Gastrocnemius medialis (tissue), 4 donors: ENCODE measurements around the gene TBXT. TPM values are rescaled to one million over a fixed set of nuclear protein-coding genes. Genes with fewer than 3 reads are reported as not detected.
"Not testable (repeated sequence)": the region's sequence is repeated elsewhere in the genome, so short reads cannot be mapped to it uniquely, and the experiment has no call there.

Experiments
- ATAC-seq, 2 donors: fragments of 150-250 bp; one replicate each; pipeline ENCODE4 v1.9.1; 2016
- DNase-seq, 2 donors: peaks; one replicate each; pipeline ENCODE4 v3.0.0-alpha.2; 2019
- H3K27ac ChIP-seq, 4 donors: fragments of 200-600 bp; sonication (generic); 1 replicate in 1 of 4; 2 replicates in 3 of 4; pipeline ENCODE4 v1.5.1; 2016 to 2018; ENCODE audit warnings: mild to moderate bottlenecking in 2 of 4, moderate library complexity in 1 of 4
- H3K27me3 ChIP-seq, 3 donors: fragments of 200-600 bp; sonication (generic) in 2 of 3; 1 replicate in 1 of 3; 2 replicates in 2 of 3; pipeline versions ENCODE4 v1.5.1 to v1.6.0; 2016 to 2019; ENCODE audit warnings: mild to moderate bottlenecking in 1 of 3, moderate library complexity in 1 of 3
- H3K36me3 ChIP-seq, 2 donors: fragments of 200-600 bp; sonication (generic) in 1 of 2; one replicate each; pipeline ENCODE4 v1.5.1; 2017 to 2018
- H3K4me1 ChIP-seq, 2 donors: fragments of 200-600 bp; sonication (generic) in 1 of 2; one replicate each; pipeline ENCODE4 v1.5.1; 2016 to 2017; ENCODE audit warnings: mild to moderate bottlenecking in 2 of 2
- H3K4me3 ChIP-seq, 4 donors: fragments of 200-600 bp; sonication (generic) in 3 of 4; 1 replicate in 1 of 4; 2 replicates in 3 of 4; pipeline ENCODE4 v1.5.1; 2016 to 2019; ENCODE audit warnings: mild to moderate bottlenecking in 2 of 4
- H3K9me3 ChIP-seq, 3 donors: fragments of 200-600 bp; sonication (generic) in 2 of 3; 1 replicate in 1 of 3; 2 replicates in 2 of 3; pipeline ENCODE4 v1.5.1; 2016 to 2019
- CTCF ChIP-seq, 5 experiments: fragments of 450-650 bp in 3 of 5; fragments of 200-600 bp in 2 of 5; sonication (generic) in 2 of 5; IDR thresholded peaks in 4 of 5; conservative IDR thresholded peaks in 1 of 5; 1 replicate in 4 of 5; 2 replicates in 1 of 5; pipeline ENCODE4 v1.5.1; 2016 to 2019; ENCODE audit warnings: antibody characterized with exemption in 5 of 5, mild to moderate bottlenecking in 3 of 5, moderate library complexity in 3 of 5
- POLR2A ChIP-seq, 2 donors: fragments of 450-650 bp; IDR thresholded peaks; one replicate each; pipeline ENCODE4 v1.6.1; 2017; ENCODE audit warnings: antibody characterized with exemption in 2 of 2, mild to moderate bottlenecking in 2 of 2, moderate library complexity in 2 of 2
- in situ Hi-C, 4 donors: fragments of 200-750 bp; cut with MboI; loops; one replicate each; pipeline versions ENCODE4 v1.15.0 to v1.8.0; 2017; ENCODE audit warnings: low sequenced_read_pairs in 4 of 4
- intact Hi-C: fragments of 100-400 bp; cut with DNase I; formaldehyde crosslinking; loops from one replicate; pipeline ENCODE4 v1.15.1; 2023; ENCODE audit warnings: low total_unique reads
- total RNA-seq, 4 donors: library from RNA; depleted of rRNA; stranded (reverse); fragments of >200 nt; gene quantifications; one replicate each; pipeline versions ENCODE4 v1.1.0 to v1.2.3, GENCODE V29; 2016

Gene TBXT
- total RNA-seq, 4 donors from 2014 or later: not detected

- intact Hi-C loops (no loop called here), in situ Hi-C loops (no loop called here)
- no peak for TF ChIP-seq CTCF (IDR thresholded peaks at IDR 0.05 in 4 of 5, conservative IDR thresholded peaks at IDR 0.05 in 1 of 5)
- ATAC-seq (no peak), DNase-seq (no peak)
- Histone ChIP-seq H3K4me3 (no peak overlapping the region), H3K4me1 (no peaks in the 10 kb centered on the region), H3K36me3 (no peaks in the 10 kb centered on the region), H3K9me3 (no peaks in the 10 kb centered on the region), H3K27me3 (no peaks in the 10 kb centered on the region), H3K27ac (no peak overlapping the region)
These were observed 24.6 kb downstream of the TBXT start for GRCh38 chr6:166143011-166143410.

DNA sequence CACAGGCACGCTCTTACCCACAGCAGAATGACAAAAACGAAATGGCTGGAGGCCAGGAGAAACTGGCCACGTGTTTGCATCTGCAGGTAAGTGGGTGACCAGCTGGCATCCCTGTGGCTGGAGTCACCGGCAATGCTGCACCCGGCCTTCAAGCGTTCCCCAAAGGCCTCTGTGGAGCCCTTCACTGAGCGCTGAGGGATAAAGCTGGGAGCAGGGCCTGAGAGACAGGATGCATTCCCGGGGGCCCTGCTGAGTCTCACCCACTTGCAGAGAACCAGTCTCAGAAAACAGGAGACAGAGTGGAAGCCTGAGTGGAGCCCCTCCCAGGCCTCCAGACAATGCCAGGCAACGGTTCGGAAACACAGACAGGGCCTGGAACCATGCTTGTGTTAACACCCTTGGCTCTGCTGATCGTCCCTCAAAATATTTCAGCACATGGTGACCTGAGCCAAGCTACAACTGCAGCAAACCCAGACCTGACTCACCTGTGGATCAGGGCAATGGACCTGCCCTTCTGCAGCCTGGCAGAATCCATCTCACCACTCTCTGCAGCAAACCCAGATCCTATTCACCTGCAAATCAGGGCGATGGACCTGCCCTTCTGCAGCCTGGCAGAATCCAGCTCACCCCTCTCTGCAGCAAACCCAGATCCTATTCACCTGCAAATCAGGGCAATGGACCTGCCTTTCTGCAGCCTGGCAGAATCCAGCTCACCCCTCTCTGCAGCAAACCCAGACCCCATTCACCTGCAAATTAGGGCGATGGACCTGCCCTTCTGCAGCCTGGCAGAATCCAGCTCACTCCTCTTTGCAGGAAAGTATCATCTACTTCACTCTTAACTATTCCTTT is 39.8 kb downstream of the TBXT start:
- TF ChIP-seq POLR2A (IDR thresholded peaks at IDR 0.05) (no peak), CTCF (IDR thresholded peaks at IDR 0.05 in 4 of 5, conservative IDR thresholded peaks at IDR 0.05 in 1 of 5) (no peak)
- Histone ChIP-seq H3K4me3 (no peak overlapping the region), H3K27me3 (peaks cover 0 to 4% (median 0%) of the 10 kb centered on the region in 3 donors), H3K9me3 (no peaks in the 10 kb centered on the region), H3K36me3 (no peaks in the 10 kb centered on the region), H3K27ac (no peak overlapping the region), H3K4me1 (no peaks in the 10 kb centered on the region)
- DNase-seq: no peak
- ATAC-seq: no peak
- in situ Hi-C loops (no loop called here), intact Hi-C loops (no loop called here)

GRCh38 chr6:166123115-166123514 is 44.5 kb downstream of the TBXT start:
- in situ Hi-C loops: loop anchor here in 1 of 4 donors (25.0 kb wide), 1 partner anchor 686 kb away; no protein-coding TSS in a partner anchor
- H3K4me3 ChIP-seq, DNase-seq, H3K36me3 ChIP-seq, ATAC-seq, H3K27me3 ChIP-seq, intact Hi-C loops, H3K27ac ChIP-seq, H3K4me1 ChIP-seq, H3K9me3 ChIP-seq: not testable (repeated sequence)

DNA sequence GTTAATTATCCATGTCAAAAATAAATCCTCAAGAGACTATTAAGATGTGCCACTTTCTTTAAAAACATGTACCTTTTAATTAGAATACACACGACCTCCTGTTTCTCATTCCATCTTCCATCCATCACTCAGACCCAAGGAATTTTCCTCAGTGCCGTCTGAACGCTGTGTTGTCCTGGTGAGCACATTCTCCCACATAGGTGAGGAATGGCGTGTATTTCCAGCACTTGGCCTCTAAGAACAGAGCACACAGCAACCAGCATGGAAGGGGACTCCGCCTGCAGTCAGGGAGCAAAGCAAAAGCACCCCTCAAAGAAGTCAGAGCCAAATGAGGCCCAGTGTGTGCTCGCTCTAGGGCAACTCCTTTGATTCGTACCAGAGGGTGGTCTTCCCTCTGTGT is 45.9 kb downstream of the TBXT start:
- in situ Hi-C loops: loop anchor here in 1 of 4 donors (25.0 kb wide), 1 partner anchor 684 kb away; no protein-coding TSS in a partner anchor
- no peak for TF ChIP-seq CTCF (IDR thresholded peaks at IDR 0.05 in 4 of 5, conservative IDR thresholded peaks at IDR 0.05 in 1 of 5)
- H3K9me3 ChIP-seq: no peaks in the 10 kb centered on the region
- H3K4me3 ChIP-seq: no peak overlapping the region
- H3K36me3 ChIP-seq: no peaks in the 10 kb centered on the region
- peaks cover 0 to 4% (median 0%) of the 10 kb centered on the region in 3 donors for H3K27me3 ChIP-seq
- ATAC-seq: no peak
- no peak for DNase-seq
- no peak overlapping the region for H3K27ac ChIP-seq
- H3K4me1 ChIP-seq: no peaks in the 10 kb centered on the region
- intact Hi-C loops: no loop called here

GRCh38 chr6:166119116-166119911 is 48.3 kb downstream of the TBXT start:
- H3K36me3 ChIP-seq: no peaks in the 10 kb centered on the region
- intact Hi-C loops: no loop called here
- ATAC-seq (no peak), DNase-seq (no peak)
- H3K27me3 ChIP-seq: no peaks in the 10 kb centered on the region
- TF ChIP-seq CTCF (IDR thresholded peaks at IDR 0.05 in 4 of 5, conservative IDR thresholded peaks at IDR 0.05 in 1 of 5): no peak
- TF ChIP-seq POLR2A (IDR thresholded peaks at IDR 0.05): no peak
- H3K4me3 ChIP-seq: no peak overlapping the region
- in situ Hi-C loops: loop anchor here in 1 of 4 donors (25.0 kb wide), 1 partner anchor 682 kb away; no protein-coding TSS in a partner anchor
- H3K27ac ChIP-seq: no peak overlapping the region
- H3K4me1 ChIP-seq: no peaks in the 10 kb centered on the region
- H3K9me3 ChIP-seq: no peaks in the 10 kb centered on the region
